Cardiac fibroblast (primary cell): ENCODE results near the gene MAP4K3.

Source experiments
- DNase-seq, 2 donors: peaks; one replicate each; pipeline versions ENCODE4 v3.0.0 to v3.0.0-alpha.2; 2010; ENCODE audit warnings: low read depth in 2 of 2
- H3K4me3 ChIP-seq, 2 donors: replicated peaks in 1 of 2; 1 replicate in 1 of 2; 2 replicates in 1 of 2; pipeline ENCODE4 v1.5.1; 2011; ENCODE audit warnings: low read depth in 2 of 2, low read length in 2 of 2, mild to moderate bottlenecking in 2 of 2, moderate library complexity in 1 of 2
- TF ChIP-seq, protein P1 (sequence below): IDR thresholded peaks from one replicate; pipeline ENCODE4 v1.5.1; 2011; ENCODE audit warnings: low read depth, mild to moderate bottlenecking, low read length, inconsistent platforms

MAP4K3 gene

GRCh38 chr2:39447266-39448168 lies 10.4 kb upstream of the MAP4K3 start:
- TF ChIP-seq, protein P1, sequence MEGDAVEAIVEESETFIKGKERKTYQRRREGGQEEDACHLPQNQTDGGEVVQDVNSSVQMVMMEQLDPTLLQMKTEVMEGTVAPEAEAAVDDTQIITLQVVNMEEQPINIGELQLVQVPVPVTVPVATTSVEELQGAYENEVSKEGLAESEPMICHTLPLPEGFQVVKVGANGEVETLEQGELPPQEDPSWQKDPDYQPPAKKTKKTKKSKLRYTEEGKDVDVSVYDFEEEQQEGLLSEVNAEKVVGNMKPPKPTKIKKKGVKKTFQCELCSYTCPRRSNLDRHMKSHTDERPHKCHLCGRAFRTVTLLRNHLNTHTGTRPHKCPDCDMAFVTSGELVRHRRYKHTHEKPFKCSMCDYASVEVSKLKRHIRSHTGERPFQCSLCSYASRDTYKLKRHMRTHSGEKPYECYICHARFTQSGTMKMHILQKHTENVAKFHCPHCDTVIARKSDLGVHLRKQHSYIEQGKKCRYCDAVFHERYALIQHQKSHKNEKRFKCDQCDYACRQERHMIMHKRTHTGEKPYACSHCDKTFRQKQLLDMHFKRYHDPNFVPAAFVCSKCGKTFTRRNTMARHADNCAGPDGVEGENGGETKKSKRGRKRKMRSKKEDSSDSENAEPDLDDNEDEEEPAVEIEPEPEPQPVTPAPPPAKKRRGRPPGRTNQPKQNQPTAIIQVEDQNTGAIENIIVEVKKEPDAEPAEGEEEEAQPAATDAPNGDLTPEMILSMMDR, result no peak
- no peak overlapping the region for H3K4me3 ChIP-seq
- peak in 1 of 2 donors; percentile 37 for DNase-seq

GRCh38 chr2:39445934-39446333 lies 8.8 kb upstream of the MAP4K3 start:
- TF ChIP-seq, protein P1, result no peak
- H3K4me3 ChIP-seq, result no peak overlapping the region
- no peak for DNase-seq

DNA sequence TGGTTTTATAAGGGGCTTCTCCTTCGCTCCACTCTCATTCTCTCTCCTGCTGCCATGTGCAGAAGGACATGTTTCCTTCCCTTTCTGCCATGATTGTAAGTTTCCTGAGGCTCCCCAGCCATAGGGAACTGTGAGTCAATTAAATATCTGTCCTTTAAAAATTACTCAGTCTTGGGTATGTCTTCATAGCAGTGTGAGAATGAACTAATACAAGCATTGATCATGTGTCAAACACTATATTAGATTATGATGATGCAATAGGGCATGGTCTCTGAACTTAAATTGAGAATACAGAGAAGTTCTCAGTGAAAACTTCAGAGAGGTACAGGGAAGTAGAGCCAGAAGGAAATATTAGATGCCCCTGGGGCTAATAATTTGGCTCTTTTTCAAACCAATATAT lies 5.9 kb upstream of the MAP4K3 start:
- DNase-seq, result no peak
- TF ChIP-seq, protein P1, result no peak
- no peak overlapping the region for H3K4me3 ChIP-seq

DNA sequence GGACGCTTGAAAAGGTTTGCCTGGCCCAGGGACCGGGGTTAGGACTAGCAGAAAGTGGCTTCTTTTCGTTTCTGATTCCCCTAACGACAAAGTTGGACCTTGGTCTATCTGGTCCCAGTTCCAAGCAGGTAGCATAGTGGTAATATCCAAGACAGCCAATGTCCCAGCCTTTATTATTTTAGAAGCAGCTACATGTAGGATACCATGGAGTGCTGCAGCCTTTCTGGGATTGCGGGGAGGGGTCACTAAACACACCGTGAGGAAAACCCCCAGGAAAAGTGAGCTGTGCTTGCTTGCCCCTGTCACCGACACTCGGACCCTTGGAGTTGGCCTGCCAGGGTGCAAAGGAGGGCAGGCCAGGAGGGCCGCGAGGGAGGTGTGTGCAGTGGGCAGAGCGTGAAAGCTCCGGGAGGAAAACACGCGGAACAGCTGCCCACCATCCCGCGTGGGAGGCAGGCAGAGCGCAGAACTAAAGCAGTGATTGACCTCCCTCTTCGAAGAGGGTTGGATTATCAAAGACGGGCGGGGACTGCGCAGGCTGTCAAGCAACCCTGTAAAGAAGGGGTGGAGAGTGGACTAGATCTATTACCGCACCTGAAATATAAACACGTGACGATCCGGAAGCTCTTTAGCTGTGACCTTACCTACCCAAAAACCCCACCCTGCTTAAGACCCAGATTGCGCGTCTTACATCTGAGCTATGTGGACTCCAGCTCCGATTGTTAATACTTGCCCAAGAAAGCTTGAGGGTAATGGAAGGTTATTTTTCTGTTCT lies 624 bp upstream of the MAP4K3 start:
- peak overlapping the region; percentile 59 to 92 for H3K4me3 ChIP-seq
- TF ChIP-seq, protein P1, result no peak
- DNase-seq, result peak; percentile 40 to 51

DNA sequence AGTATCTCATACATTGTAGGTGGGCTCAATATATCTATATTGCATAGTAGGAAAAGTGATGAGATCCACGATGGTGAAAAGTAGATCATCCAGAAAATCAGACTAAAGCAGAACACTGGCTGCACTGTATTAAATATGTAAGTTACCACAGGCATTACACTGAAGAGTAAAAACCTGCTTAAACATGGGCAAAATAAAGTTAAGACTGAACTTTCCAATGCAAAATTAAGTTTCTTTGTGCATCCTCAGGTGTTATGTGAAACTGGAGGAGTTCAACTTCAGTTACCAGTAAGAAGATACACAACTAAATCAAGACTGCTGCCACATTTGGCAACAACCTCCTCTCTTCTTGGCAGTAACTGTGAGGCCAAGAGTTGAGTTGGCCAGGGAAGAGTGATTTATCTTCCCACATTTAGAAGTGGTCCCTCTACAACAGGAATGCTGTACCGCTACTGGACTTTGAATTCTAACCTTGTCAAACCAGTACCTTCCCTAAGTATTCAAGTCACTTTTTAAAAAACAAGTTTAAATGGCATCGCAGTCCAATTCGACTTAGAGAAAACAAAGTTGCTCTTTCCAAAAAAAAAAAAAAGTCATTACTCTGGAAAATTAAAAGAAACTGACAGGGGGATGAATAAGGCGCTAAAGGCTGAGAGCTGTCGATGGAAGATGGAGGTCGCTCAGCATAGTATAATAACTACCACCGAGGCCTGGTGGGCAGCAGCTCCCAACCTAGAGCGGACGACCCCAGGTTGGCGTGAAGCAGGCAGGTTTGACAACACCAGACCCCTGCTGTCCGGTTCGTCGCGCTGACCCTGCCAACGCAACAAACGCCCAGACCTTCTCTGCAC lies 1.1 kb downstream of the MAP4K3 start:
- peak overlapping the region; percentile 86 to 92 for H3K4me3 ChIP-seq
- peak; percentile 60 to 75 for DNase-seq

DNA sequence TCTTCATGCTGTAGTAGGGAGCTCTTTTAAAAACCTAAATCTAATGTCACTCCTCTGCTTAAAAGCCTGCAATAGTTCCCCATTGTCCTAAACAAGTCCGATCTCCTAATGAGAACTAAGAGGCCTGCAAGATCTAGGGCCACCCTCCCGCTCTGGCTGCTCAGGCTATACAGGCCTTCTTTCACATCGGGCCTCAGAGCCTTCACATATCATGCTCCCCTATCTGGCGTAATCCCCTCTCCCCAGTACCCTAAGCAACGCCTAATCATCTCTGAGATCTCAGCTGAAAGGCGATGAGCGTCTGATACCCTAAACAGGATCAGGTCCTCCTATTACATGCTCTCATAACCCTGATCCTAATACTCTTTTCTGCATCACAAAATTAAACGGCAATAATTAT lies 1.9 kb downstream of the MAP4K3 start:
- peak; percentile 29 to 38 for DNase-seq
- TF ChIP-seq, protein P1, result no peak
- peak overlapping the region; percentile 86 to 92 for H3K4me3 ChIP-seq

More for the DNA sequence above, 1.1 kb downstream of the MAP4K3 start:
- TF ChIP-seq, protein P1, result no peak
